ENCODE results near the gene LRBA. TPM values are rescaled to one million over a fixed set of nuclear protein-coding genes. Genes with fewer than 3 reads are reported as not detected.

LRBA gene
- total and polyA plus RNA-seq, 2 of the 4 experiments (the other 2 are of a cell fraction), result 10.2 to 51.6 TPM

DNA sequence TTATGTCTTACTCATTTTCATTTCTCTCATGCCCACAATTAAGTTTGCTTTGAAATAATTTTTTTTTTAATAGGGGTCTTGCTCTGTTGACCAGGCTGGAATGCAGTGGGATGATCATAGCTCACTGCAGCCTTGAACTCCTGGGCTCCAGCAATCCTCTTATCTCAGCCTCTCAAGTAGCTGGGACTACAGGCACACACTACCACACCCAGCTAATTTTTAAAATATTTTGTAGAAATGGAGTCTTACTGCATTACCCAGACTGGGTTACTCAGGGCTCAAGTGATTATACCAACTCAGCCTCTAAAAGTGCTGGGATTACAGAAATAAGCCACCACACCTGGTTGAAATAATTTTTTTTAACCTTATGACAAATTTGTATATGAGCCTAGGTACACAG lies 452.3 kb downstream of the LRBA start:
- Histone ChIP-seq H3K56ac (ENCODE audit: extremely low read depth, insufficient read depth, low read length) (no peak overlapping the region), H2AFZ (replicated peaks; ENCODE audit: low read length, poor library complexity) (no peak overlapping the region), H3K9ac (ENCODE audit: low read depth, low read length) (no peak overlapping the region), H3K4me3 (ENCODE audit: insufficient read depth, low read depth, low read length) (no peak overlapping the region), H2BK15ac (ENCODE audit: low read depth, low read length) (no peak overlapping the region), H4K5ac (ENCODE audit: low read depth, low read length) (no peak overlapping the region), H2BK5ac (ENCODE audit: low read depth, low read length, poor library complexity, severe bottlenecking) (no peak overlapping the region), H3K9me1 (ENCODE audit: insufficient read depth, low read length) (no peaks in the 10 kb centered on the region), H3K27me3 (ENCODE audit: control insufficient read depth, insufficient read depth, low read length) (no peaks in the 10 kb centered on the region), H2AK9ac (replicated peaks; ENCODE audit: low read depth, low read length, poor library complexity) (no peak overlapping the region), H4K91ac (ENCODE audit: insufficient read depth, low read depth, low read length) (no peak overlapping the region), H3K79me1 (ENCODE audit: low read depth in 1 of 2, low read length in 2 of 2) (no peaks in the 10 kb centered on the region), H2BK20ac (ENCODE audit: low read depth, low read length) (no peak overlapping the region), H3K4me1 (ENCODE audit: control insufficient read depth, insufficient read depth, low read length) (no peaks in the 10 kb centered on the region), H3K23ac (ENCODE audit: low read depth, low read length) (no peak overlapping the region), H3K27ac (ENCODE audit: insufficient read depth, low read length) (no peak overlapping the region), H3K14ac (replicated peaks; ENCODE audit: low read depth, low read length) (no peak overlapping the region), H4K20me1 (ENCODE audit: insufficient read depth, low read length) (no peaks in the 10 kb centered on the region), H3K4ac (ENCODE audit: low read depth, low read length) (no peak overlapping the region), H3K18ac (ENCODE audit: low read depth, low read length) (no peak overlapping the region), H4K8ac (ENCODE audit: low read depth in 2 of 2, low read length in 2 of 2) (no peak overlapping the region), H2BK120ac (ENCODE audit: low read depth, low read length) (no peak overlapping the region), H2AK5ac (ENCODE audit: low read depth, low read length) (no peak overlapping the region), H3K4me2 (ENCODE audit: low read depth, low read length) (no peak overlapping the region), H3K36me3 (ENCODE audit: control insufficient read depth, insufficient read depth, low read length) (no peaks in the 10 kb centered on the region), H3K9me3 (ENCODE audit: control insufficient read depth, insufficient read depth, low read length) (no peaks in the 10 kb centered on the region)
- in situ Hi-C loops (cut with MboI; ENCODE audit: low sequenced_read_pairs) (no loop called here), intact Hi-C loops (cut with micrococcal nuclease) (no loop called here), dilution Hi-C loops (cut with HindIII; ENCODE audit: low sequenced_read_pairs, unreplicated experiment) (no loop called here)
- POLR2A ChIA-PET (ENCODE audit: unreplicated experiment), result no interaction called here
- CTCF ChIA-PET, result no interaction called here
- no peak for DNase-seq
- ATAC-seq (ENCODE audit: low read depth), result no peak
- no TSS peak for BruUV-seq (replicated peaks)
- TF ChIP-seq SMC3 (IDR thresholded peaks at IDR 0.05; ENCODE audit: low read depth, low read length) (no peak), MAZ (IDR thresholded peaks at IDR 0.05; ENCODE audit: borderline replicate concordance, low read depth, low read length) (no peak), FOS (IDR thresholded peaks at IDR 0.05; ENCODE audit: low read depth, low read length) (no peak), BHLHE40 (IDR thresholded peaks at IDR 0.05; ENCODE audit: low read depth, low read length) (no peak), CHD1 (IDR thresholded peaks at IDR 0.05; ENCODE audit: low read depth, low read length) (no peak), MAFK (IDR thresholded peaks at IDR 0.05; ENCODE audit: low read depth, low read length) (no peak), NFE2L2 (IDR thresholded peaks at IDR 0.05; ENCODE audit: low read depth, low read length) (no peak), RCOR1 (IDR thresholded peaks at IDR 0.05; ENCODE audit: insufficient replicate concordance, low read length) (no peak), RAD21 (IDR thresholded peaks at IDR 0.05; ENCODE audit: low read length) (no peak)
- TF ChIP-seq, protein P1, sequence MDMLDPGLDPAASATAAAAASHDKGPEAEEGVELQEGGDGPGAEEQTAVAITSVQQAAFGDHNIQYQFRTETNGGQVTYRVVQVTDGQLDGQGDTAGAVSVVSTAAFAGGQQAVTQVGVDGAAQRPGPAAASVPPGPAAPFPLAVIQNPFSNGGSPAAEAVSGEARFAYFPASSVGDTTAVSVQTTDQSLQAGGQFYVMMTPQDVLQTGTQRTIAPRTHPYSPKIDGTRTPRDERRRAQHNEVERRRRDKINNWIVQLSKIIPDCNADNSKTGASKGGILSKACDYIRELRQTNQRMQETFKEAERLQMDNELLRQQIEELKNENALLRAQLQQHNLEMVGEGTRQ (IDR thresholded peaks at IDR 0.05; ENCODE audit: low read depth, low read length), result no peak
- TF ChIP-seq, protein P2, sequence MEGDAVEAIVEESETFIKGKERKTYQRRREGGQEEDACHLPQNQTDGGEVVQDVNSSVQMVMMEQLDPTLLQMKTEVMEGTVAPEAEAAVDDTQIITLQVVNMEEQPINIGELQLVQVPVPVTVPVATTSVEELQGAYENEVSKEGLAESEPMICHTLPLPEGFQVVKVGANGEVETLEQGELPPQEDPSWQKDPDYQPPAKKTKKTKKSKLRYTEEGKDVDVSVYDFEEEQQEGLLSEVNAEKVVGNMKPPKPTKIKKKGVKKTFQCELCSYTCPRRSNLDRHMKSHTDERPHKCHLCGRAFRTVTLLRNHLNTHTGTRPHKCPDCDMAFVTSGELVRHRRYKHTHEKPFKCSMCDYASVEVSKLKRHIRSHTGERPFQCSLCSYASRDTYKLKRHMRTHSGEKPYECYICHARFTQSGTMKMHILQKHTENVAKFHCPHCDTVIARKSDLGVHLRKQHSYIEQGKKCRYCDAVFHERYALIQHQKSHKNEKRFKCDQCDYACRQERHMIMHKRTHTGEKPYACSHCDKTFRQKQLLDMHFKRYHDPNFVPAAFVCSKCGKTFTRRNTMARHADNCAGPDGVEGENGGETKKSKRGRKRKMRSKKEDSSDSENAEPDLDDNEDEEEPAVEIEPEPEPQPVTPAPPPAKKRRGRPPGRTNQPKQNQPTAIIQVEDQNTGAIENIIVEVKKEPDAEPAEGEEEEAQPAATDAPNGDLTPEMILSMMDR (conservative IDR thresholded peaks at IDR 0.05; ENCODE audit: low read depth, low read length), result no peak
